Left ventricle myocardium inferior (tissue), 1 donor: Measurements from ENCODE around the gene LIN52. TPM values are rescaled to one million over a fixed set of nuclear protein-coding genes. Genes with fewer than 3 reads are reported as not detected.

Experiments
- DNase-seq: peaks from one replicate; pipeline ENCODE4 v3.0.0-alpha.2; 2020
- H3K27ac ChIP-seq: fragments of 200-600 bp; replicated peaks from 2 replicates; pipeline ENCODE4 v1.8.0; 2021
- H3K27me3 ChIP-seq: fragments of 200-600 bp; 2 replicates; pipeline ENCODE4 v1.8.0; 2021; ENCODE audit warnings: low read depth
- H3K36me3 ChIP-seq: fragments of 200-600 bp; 2 replicates; pipeline ENCODE4 v1.8.0; 2021
- H3K4me1 ChIP-seq: fragments of 200-600 bp; 2 replicates; pipeline ENCODE4 v1.8.0; 2021
- H3K4me3 ChIP-seq: fragments of 200-600 bp; 2 replicates; pipeline ENCODE4 v1.8.0; 2021; ENCODE audit warnings: mild to moderate bottlenecking, moderate library complexity
- H3K9me3 ChIP-seq: fragments of 200-600 bp; replicated peaks from 2 replicates; pipeline ENCODE4 v1.8.0; 2021
- intact Hi-C: fragments of 100-400 bp; cut with micrococcal nuclease; formaldehyde crosslinking; loops from one replicate; pipeline ENCODE4 v1.11.0; 2022
- total RNA-seq: library from RNA; stranded (reverse); fragmentation: NEBNext Ultra II Directional; extraction: Animal tissue kit (Norgen Biotek cat#: 25700); gene quantifications from one replicate; pipeline ENCODE4 v1.2.1, GENCODE V29; 2021
- TF ChIP-seq, protein P1 (sequence below): fragments of 200-600 bp; IDR thresholded peaks from 2 replicates; pipeline ENCODE4 v1.8.0; 2021; ENCODE audit warnings: antibody characterized with exemption, mild to moderate bottlenecking, borderline replicate concordance
- donor health status: DM: no; HTN: yes; CAD: no; lungs with severe emphysema.

The LIN52 gene
- total RNA-seq, 1 donor from 2014 or later = 8.0 TPM

DNA sequence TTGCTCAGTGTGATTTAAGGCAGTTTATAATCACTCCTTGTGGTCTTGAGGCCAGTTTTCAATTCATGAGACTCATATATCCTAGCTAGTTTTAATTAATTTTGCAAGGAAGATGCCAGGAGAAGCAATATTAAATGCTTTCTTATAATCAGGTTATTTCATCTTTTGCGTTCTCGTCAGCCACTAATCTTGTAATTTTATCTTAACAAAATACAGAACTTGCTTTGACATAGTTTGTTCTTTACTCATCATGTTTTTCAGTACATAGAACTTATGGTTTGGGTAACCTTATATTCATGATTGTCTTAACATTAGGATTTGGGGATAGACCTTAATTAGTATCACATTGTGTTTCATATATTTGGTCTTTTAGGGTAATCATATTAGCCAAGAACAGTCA is 76.0 kb downstream of the LIN52 start:
- no peaks in the 10 kb centered on the region for H3K9me3 ChIP-seq
- TF ChIP-seq, protein P1, sequence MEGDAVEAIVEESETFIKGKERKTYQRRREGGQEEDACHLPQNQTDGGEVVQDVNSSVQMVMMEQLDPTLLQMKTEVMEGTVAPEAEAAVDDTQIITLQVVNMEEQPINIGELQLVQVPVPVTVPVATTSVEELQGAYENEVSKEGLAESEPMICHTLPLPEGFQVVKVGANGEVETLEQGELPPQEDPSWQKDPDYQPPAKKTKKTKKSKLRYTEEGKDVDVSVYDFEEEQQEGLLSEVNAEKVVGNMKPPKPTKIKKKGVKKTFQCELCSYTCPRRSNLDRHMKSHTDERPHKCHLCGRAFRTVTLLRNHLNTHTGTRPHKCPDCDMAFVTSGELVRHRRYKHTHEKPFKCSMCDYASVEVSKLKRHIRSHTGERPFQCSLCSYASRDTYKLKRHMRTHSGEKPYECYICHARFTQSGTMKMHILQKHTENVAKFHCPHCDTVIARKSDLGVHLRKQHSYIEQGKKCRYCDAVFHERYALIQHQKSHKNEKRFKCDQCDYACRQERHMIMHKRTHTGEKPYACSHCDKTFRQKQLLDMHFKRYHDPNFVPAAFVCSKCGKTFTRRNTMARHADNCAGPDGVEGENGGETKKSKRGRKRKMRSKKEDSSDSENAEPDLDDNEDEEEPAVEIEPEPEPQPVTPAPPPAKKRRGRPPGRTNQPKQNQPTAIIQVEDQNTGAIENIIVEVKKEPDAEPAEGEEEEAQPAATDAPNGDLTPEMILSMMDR = no peak
- H3K36me3 ChIP-seq = no peaks in the 10 kb centered on the region
- no peak overlapping the region for H3K27ac ChIP-seq
- no peaks in the 10 kb centered on the region for H3K27me3 ChIP-seq
- intact Hi-C loops = no loop called here
- DNase-seq = no peak
- no peak overlapping the region for H3K4me3 ChIP-seq
- H3K4me1 ChIP-seq = no peaks in the 10 kb centered on the region

DNA sequence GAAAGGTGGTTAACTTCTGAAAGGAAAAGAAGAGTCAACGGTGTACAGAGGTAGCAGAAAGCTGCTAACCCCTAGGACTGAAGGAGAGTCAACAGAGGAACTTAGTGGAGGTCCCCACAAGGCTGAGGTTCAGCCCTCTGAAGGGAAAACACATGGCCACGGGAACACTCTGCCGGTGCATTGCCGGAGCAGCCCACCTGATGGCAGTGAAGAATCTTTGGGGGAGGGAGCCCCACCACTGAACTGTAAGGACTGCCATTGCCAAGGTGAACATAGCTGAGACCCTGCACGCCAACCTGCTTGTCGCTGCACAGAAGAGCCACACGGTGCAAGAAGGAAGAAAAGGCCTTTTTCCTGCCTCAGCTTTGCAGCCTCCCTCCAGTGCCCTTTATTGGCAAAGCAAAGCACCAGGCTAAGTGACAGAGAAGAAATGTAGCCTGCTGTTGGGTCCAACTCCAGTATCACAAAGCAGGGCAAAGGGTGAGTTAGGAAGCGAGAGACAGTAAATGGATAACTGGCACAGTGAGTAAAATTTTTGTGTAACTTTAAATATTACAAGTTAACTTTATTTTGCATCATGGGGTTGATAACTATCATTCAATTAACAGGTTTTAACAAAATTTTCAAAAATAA is 76.9 kb downstream of the LIN52 start:
- H3K27me3 ChIP-seq = no peaks in the 10 kb centered on the region
- TF ChIP-seq, protein P1 = no peak
- no peaks in the 10 kb centered on the region for H3K4me1 ChIP-seq
- no peaks in the 10 kb centered on the region for H3K36me3 ChIP-seq
- DNase-seq = no peak
- H3K27ac ChIP-seq = no peak overlapping the region
- intact Hi-C loops = no loop called here
- no peaks in the 10 kb centered on the region for H3K9me3 ChIP-seq
- H3K4me3 ChIP-seq = no peak overlapping the region

DNA sequence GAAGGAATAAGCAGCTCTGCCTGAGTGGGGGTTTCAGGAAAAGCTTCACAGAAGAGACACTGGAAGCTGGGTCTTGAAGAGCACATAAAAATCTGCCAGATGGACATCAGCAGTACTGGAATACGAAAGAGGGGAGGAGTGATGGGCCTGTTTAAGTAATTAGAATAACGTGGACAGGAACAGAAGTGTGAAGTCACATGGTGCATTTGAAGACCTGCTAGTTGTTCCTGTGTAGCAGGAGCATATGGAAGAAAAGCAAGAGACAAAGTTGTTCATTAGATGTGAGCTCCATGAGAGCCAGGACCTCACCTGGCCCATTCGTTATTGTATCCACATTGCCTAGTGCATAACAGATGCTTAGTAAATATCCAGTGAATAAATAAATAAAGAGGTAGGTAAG is 85.2 kb downstream of the LIN52 start:
- Histone ChIP-seq H3K9me3 (no peaks in the 10 kb centered on the region), H3K4me1 (no peaks in the 10 kb centered on the region), H3K27me3 (no peaks in the 10 kb centered on the region), H3K4me3 (no peak overlapping the region), H3K27ac (no peak overlapping the region), H3K36me3 (no peaks in the 10 kb centered on the region)
- TF ChIP-seq, protein P1 = no peak
- DNase-seq = no peak
- intact Hi-C loops = no loop called here

DNA sequence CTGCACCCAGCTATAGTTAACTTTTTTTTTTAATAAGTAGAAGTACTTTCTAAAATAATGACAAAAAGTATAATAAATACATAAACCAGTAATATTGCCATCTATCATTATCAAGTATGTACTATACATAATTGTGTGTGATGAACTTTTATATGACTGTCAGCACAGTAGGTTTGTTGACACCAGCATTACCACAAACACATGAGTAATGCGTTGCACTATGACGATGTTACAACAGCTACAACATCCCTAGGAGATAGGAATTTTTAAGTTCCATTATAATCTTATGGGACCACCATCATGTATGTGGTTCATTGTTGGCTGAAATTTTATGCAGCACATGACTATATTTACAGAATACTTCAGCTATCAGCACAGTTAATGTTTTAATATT is 91.6 kb downstream of the LIN52 start:
- no peak overlapping the region for H3K27ac ChIP-seq
- DNase-seq = no peak
- H3K9me3 ChIP-seq = no peaks in the 10 kb centered on the region
- TF ChIP-seq, protein P1 = no peak
- intact Hi-C loops = no loop called here
- no peaks in the 10 kb centered on the region for H3K4me1 ChIP-seq
- H3K36me3 ChIP-seq = no peaks in the 10 kb centered on the region
- no peak overlapping the region for H3K4me3 ChIP-seq
- H3K27me3 ChIP-seq = no peaks in the 10 kb centered on the region

DNA sequence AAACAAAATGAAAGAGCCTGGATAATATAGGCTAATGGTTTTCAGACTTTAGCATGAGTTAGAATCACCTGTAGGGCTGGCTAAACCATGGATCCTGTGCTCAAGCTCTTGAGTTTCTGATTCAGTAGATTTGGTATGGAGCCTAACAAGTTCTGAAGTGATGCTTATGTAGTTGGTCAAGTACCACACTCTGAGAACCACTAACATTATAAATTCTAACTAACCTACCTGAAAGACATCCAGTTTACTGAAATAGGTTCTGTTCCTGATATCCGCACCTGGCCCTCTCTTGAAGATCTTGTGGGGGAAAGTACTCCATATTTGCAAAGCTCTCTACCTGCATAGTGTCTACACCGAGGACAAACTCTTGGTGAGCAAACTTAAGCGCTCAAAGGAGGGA is 95.1 kb downstream of the LIN52 start:
- no peak for DNase-seq
- Histone ChIP-seq H3K4me1 (no peaks in the 10 kb centered on the region), H3K36me3 (peaks cover 3% of the 10 kb centered on the region), H3K4me3 (no peak overlapping the region), H3K9me3 (no peaks in the 10 kb centered on the region), H3K27ac (no peak overlapping the region), H3K27me3 (no peaks in the 10 kb centered on the region)
- TF ChIP-seq, protein P1 = no peak
- intact Hi-C loops = no loop called here
